Cortex of kidney (tissue), 1 donor: ENCODE results near the gene F8A1.
"Not testable (repeated sequence)": the region's sequence is repeated elsewhere in the genome, so short reads cannot be mapped to it uniquely, and the experiment has no call there.

Source experiments
- DNase-seq: peaks from one replicate; lab custom pipeline; 2025; lab: John Stamatoyannopoulos, UW

Gene F8A1

GRCh38 chrX:154886069-154886788 lies at the start of gene F8A1:
TSS of gene F8A1 (plus strand) at chrX:154886355. CDS start at chrX:154886375, 20 bp downstream.
- not testable (repeated sequence) for DNase-seq

- DNase-seq: no peak
Measured at GRCh38 chrX:154840856-154841255, 45.3 kb upstream of the F8A1 start.

- no peak for DNase-seq
Measured at GRCh38 chrX:154850957-154851611, 35.1 kb upstream of the F8A1 start.

GRCh38 chrX:154855256-154855655 lies 30.9 kb upstream of the F8A1 start:
- DNase-seq: no peak

- not testable (repeated sequence) for DNase-seq
Measured at GRCh38 chrX:154868522-154868921, 17.6 kb upstream of the F8A1 start.

GRCh38 chrX:154873329-154873728 lies 12.8 kb upstream of the F8A1 start:
- DNase-seq: no peak

GRCh38 chrX:154884069-154884468 lies 2.1 kb upstream of the F8A1 start:
- DNase-seq: not testable (repeated sequence)

GRCh38 chrX:154885057-154885456 lies 1.1 kb upstream of the F8A1 start:
- DNase-seq: not testable (repeated sequence)

- not testable (repeated sequence) for DNase-seq
Measured at GRCh38 chrX:154885549-154885948, 606 bp upstream of the F8A1 start.

- DNase-seq: not testable (repeated sequence)
Measured at GRCh38 chrX:154886789-154887221, 650 bp downstream of the F8A1 start.

GRCh38 chrX:154890990-154891639 lies 5.0 kb downstream of the F8A1 start:
- DNase-seq: no peak

- no peak for DNase-seq
Measured at GRCh38 chrX:154892296-154892695, 6.1 kb downstream of the F8A1 start.

GRCh38 chrX:154900323-154900722 lies 14.2 kb downstream of the F8A1 start:
- no peak for DNase-seq

GRCh38 chrX:154902408-154902807 lies 16.3 kb downstream of the F8A1 start:
- no peak for DNase-seq

- DNase-seq: no peak
Measured at GRCh38 chrX:154908821-154909220, 22.7 kb downstream of the F8A1 start.

GRCh38 chrX:154910048-154910447 lies 23.9 kb downstream of the F8A1 start:
- DNase-seq: not testable (repeated sequence)

- DNase-seq: not testable (repeated sequence)
Measured at GRCh38 chrX:154910528-154910927, 24.4 kb downstream of the F8A1 start.

- no peak for DNase-seq
Measured at GRCh38 chrX:154914052-154914451, 27.9 kb downstream of the F8A1 start.

- no peak for DNase-seq
Measured at GRCh38 chrX:154918060-154918483, 31.9 kb downstream of the F8A1 start.

- not testable (repeated sequence) for DNase-seq
Measured at GRCh38 chrX:154924771-154925170, 38.6 kb downstream of the F8A1 start.
